ENCODE data around the gene LBHD2.

Gene LBHD2

GRCh38 chr14:103056322-103057027, 27.5 kb upstream of the LBHD2 start:
- H3K79me1 ChIP-seq (ENCODE audit: low read length): peaks cover 14% of the 10 kb centered on the region
- H3K27ac ChIP-seq (ENCODE audit: low read depth, low read length): peak overlapping the region; percentile 86
- no peaks in the 10 kb centered on the region for H3K9me3 ChIP-seq (ENCODE audit: insufficient read depth, low read depth, low read length)
- H3K14ac ChIP-seq (ENCODE audit: low read length): peak overlapping the region; percentile 99
- no peak overlapping the region for H2BK12ac ChIP-seq (ENCODE audit: low read length)
- H2AK5ac ChIP-seq (ENCODE audit: low read length): peak overlapping the region; percentile 100
- H4K8ac ChIP-seq (ENCODE audit: low read depth, low read length): peak overlapping the region; percentile 84
- H3K4me1 ChIP-seq (ENCODE audit: control insufficient read depth in 1 of 2, insufficient read depth in 2 of 2, low read length in 2 of 2): peaks cover 3 to 10% of the 10 kb centered on the region in 2 experiments
- H4K91ac ChIP-seq (ENCODE audit: low read depth, low read length): peak overlapping the region; percentile 82
- DNase-seq: no peak
- peak overlapping the region; percentile 99 for H4K12ac ChIP-seq (ENCODE audit: low read depth, low read length)
- H3K18ac ChIP-seq (ENCODE audit: low read length): peak overlapping the region; percentile 97
- H3K9ac ChIP-seq (ENCODE audit: low read length): peak overlapping the region; percentile 92
- no CpG with 5 or more reads among the region's 50 CpGs for WGBS (ENCODE audit: extremely low coverage, insufficient coverage, insufficient read length)
- H3K79me2 ChIP-seq (ENCODE audit: control insufficient read depth, insufficient read depth, low read length, poor library complexity): peaks cover 18% of the 10 kb centered on the region
- peak overlapping the region; percentile 88 for H2BK120ac ChIP-seq (ENCODE audit: insufficient read depth, low read length, poor library complexity)
- no peaks in the 10 kb centered on the region for H3K36me3 ChIP-seq (ENCODE audit: control insufficient read depth in 1 of 2, insufficient read depth in 2 of 2, low read length in 2 of 2)
- peak overlapping the region; percentile 78 for H3K4me2 ChIP-seq (ENCODE audit: low read length)
- H3K27me3 ChIP-seq (ENCODE audit: insufficient read depth, low read length): no peaks in the 10 kb centered on the region
- peak overlapping the region; percentile 100 for H3K4ac ChIP-seq (ENCODE audit: low read depth, low read length)
- H3K4me3 ChIP-seq (ENCODE audit: low read depth, low read length): peak overlapping the region; percentile 100
- peak overlapping the region; percentile 94 for H2AFZ ChIP-seq (ENCODE audit: insufficient read depth, low read length, poor library complexity)
- H2BK5ac ChIP-seq (ENCODE audit: low read depth, low read length, poor library complexity): peak overlapping the region; percentile 64
- H3K23ac ChIP-seq (ENCODE audit: low read length): no peak overlapping the region

DNA sequence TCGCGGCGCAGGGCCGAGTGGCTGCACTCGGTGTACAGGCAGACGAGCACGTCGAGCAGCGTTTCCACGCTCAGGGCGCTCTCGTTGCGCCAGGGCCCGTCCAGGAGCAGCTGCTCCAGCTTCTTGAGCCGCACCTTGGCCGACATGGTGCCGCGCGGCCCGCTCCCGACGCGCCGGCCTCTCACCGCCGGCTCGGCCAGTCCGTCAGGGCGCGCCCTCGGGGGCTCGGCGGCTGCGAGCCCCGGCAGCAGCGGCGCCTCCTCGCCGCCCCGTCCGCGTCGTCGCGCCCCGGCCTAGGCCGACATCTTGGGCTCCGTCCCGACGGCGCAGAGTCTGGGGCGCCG, 27.0 kb upstream of the LBHD2 start:
- H3K27ac ChIP-seq (ENCODE audit: low read depth, low read length): peak overlapping the region; percentile 86
- peak overlapping the region; percentile 99 for H3K14ac ChIP-seq (ENCODE audit: low read length)
- H2AK5ac ChIP-seq (ENCODE audit: low read length): peak overlapping the region; percentile 100

DNA sequence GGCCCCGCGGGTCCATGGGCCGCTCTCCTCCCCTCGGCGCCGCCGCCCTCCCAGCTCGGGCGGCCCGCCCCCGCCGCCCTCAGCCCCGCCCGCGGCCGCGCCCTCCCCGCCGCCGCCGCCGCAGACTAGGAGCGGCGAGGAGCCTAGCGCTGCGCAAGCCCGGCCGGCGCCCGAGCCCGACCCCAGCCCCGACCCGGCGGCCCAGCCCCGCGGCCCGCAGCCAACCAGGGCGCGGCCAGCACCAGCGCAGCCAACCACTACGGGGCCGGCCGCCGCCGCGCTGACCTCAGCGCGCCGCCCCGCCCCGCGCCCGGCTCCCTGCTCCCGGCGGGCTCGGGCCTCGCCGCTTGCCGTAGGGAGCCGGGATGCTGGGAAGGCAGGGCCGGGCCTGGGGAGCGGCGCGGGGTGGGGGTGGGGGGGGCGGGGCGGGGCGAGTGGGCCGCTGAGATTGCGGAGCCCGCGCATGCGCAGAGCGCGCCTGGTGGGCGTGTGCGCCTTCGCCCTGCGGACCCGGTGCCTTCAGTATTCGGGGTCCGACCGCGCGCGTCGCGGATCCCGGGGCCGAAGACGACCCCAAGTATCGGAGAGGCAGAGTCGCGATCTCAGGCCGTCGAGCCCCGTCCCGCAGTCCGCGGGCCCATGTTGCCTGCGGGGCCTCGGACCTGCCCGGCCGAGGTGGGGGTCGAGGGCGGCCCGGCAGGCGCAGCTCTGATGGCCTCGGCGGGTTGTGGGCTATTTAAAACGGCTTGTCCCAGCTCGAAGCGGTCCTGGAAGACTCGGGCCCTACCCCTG, 26.4 kb upstream of the LBHD2 start, which contains the start of gene CDC42BPB:
Gene CDC42BPB (minus strand): TSS at position 178 of the 792 bp plus-strand sequence. CDS start 376 bp downstream, outside the sequence.
- H3K27ac ChIP-seq (ENCODE audit: low read depth, low read length): peak within 1 kb of the TSS; percentile 86
- H4K12ac ChIP-seq (ENCODE audit: low read depth, low read length): peak within 1 kb of the TSS; percentile 99
- peak within 1 kb of the TSS; percentile 100 for H3K4me3 ChIP-seq (ENCODE audit: low read depth, low read length)
- H3K27me3 ChIP-seq (ENCODE audit: insufficient read depth, low read length): no peaks in the 10 kb centered on the region
- peak; percentile 90 to 95 for DNase-seq
- peak within 1 kb of the TSS; percentile 100 for H3K4ac ChIP-seq (ENCODE audit: low read depth, low read length)
- peak within 1 kb of the TSS; percentile 100 for H2AK5ac ChIP-seq (ENCODE audit: low read length)
- peak within 1 kb of the TSS; percentile 92 for H3K4me2 ChIP-seq (ENCODE audit: low read length)
- H4K91ac ChIP-seq (ENCODE audit: low read depth, low read length): peak within 1 kb of the TSS; percentile 82
- H3K9me3 ChIP-seq (ENCODE audit: insufficient read depth, low read depth, low read length): no peaks in the 10 kb centered on the region
- peak within 1 kb of the TSS; percentile 84 for H4K8ac ChIP-seq (ENCODE audit: low read depth, low read length)
- peaks cover 3 to 10% of the 10 kb centered on the region in 2 experiments for H3K4me1 ChIP-seq (ENCODE audit: control insufficient read depth in 1 of 2, insufficient read depth in 2 of 2, low read length in 2 of 2)
- H3K79me1 ChIP-seq (ENCODE audit: low read length): peaks cover 14% of the 10 kb centered on the region
- peak within 1 kb of the TSS; percentile 92 for H3K9ac ChIP-seq (ENCODE audit: low read length)
- no peaks in the 10 kb centered on the region for H3K36me3 ChIP-seq (ENCODE audit: control insufficient read depth in 1 of 2, insufficient read depth in 2 of 2, low read length in 2 of 2)
- no peak within 1 kb of the TSS for H2BK12ac ChIP-seq (ENCODE audit: low read length)
- peak within 1 kb of the TSS; percentile 99 for H3K14ac ChIP-seq (ENCODE audit: low read length)
- H3K23ac ChIP-seq (ENCODE audit: low read length): no peak within 1 kb of the TSS
- H3K18ac ChIP-seq (ENCODE audit: low read length): peak within 1 kb of the TSS; percentile 97
- peak within 1 kb of the TSS; percentile 64 for H2BK5ac ChIP-seq (ENCODE audit: low read depth, low read length, poor library complexity)
- H3K79me2 ChIP-seq (ENCODE audit: control insufficient read depth, insufficient read depth, low read length, poor library complexity): peaks cover 14% of the 10 kb centered on the region
- H2BK120ac ChIP-seq (ENCODE audit: insufficient read depth, low read length, poor library complexity): peak within 1 kb of the TSS; percentile 88
- H2AFZ ChIP-seq (ENCODE audit: insufficient read depth, low read length, poor library complexity): peak within 1 kb of the TSS; percentile 94
- no CpG with 5 or more reads among the region's 113 CpGs for WGBS (ENCODE audit: extremely low coverage, insufficient coverage, insufficient read length)

More for the DNA sequence above, 27.0 kb upstream of the LBHD2 start:
- Histone ChIP-seq H3K79me1 (ENCODE audit: low read length) (peaks cover 14% of the 10 kb centered on the region), H3K36me3 (ENCODE audit: control insufficient read depth in 1 of 2, insufficient read depth in 2 of 2, low read length in 2 of 2) (no peaks in the 10 kb centered on the region), H2BK12ac (ENCODE audit: low read length) (no peak overlapping the region), H4K91ac (ENCODE audit: low read depth, low read length) (peak overlapping the region; percentile 82), H3K27me3 (ENCODE audit: insufficient read depth, low read length) (no peaks in the 10 kb centered on the region), H2BK120ac (ENCODE audit: insufficient read depth, low read length, poor library complexity) (peak overlapping the region; percentile 88), H3K4me3 (ENCODE audit: low read depth, low read length) (peak overlapping the region; percentile 100), H3K4me1 (ENCODE audit: control insufficient read depth in 1 of 2, insufficient read depth in 2 of 2, low read length in 2 of 2) (peaks cover 3 to 10% of the 10 kb centered on the region in 2 experiments), H3K23ac (ENCODE audit: low read length) (no peak overlapping the region), H2AFZ (ENCODE audit: insufficient read depth, low read length, poor library complexity) (peak overlapping the region; percentile 94), H4K8ac (ENCODE audit: low read depth, low read length) (peak overlapping the region; percentile 84), H3K9me3 (ENCODE audit: insufficient read depth, low read depth, low read length) (no peaks in the 10 kb centered on the region), H3K4me2 (ENCODE audit: low read length) (peak overlapping the region; percentile 68), H2BK5ac (ENCODE audit: low read depth, low read length, poor library complexity) (peak overlapping the region; percentile 64), H3K9ac (ENCODE audit: low read length) (peak overlapping the region; percentile 92), H3K18ac (ENCODE audit: low read length) (peak overlapping the region; percentile 97), H4K12ac (ENCODE audit: low read depth, low read length) (peak overlapping the region; percentile 99), H3K4ac (ENCODE audit: low read depth, low read length) (peak overlapping the region; percentile 97), H3K79me2 (ENCODE audit: control insufficient read depth, insufficient read depth, low read length, poor library complexity) (peaks cover 16% of the 10 kb centered on the region)
- no CpG with 5 or more reads among the region's 53 CpGs for WGBS (ENCODE audit: extremely low coverage, insufficient coverage, insufficient read length)
- peak in 1 of 2 donors; percentile 54 for DNase-seq

DNA sequence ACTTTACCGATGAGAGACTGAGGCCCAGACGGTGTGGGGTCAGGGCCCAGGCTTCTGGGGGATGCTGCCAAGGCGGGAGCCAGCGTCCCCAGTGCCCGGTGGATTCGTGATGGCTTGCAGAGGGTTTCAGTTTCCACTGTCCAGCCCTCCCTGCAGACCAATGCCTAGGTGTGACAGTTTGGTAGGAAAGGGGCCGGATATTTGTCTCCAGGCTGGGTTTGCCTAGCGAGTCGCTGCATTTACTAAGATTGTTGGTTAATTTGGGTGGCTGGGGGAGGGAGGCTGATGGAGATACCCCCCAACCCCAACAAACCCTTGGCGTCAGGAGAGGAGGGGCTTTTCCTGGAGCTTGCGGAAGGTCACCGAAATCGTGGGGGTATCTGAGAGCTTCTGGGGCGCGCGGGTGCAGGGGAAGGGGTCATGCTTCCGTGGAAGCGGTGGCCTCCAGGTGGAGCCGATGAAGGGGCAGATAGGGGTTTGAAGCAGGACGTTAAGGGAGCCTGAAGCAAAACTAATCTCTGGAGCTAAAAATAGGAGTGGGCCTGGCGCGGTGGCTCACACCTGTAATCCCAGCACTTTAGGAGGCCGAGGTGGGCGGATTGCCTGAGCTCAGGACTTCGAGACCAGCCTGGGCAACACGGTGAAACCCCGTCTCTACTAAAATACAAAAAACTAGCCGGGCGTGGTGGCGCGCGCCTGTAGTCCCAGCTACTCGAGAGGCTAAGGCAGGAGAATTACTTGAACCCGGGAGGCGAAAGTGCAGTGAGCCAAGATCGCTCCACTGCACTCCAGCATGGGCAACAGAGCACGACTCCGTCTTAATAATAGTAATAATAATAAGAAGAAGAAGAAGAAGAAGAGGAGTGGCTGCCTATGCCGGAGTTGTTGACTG, 25.6 kb upstream of the LBHD2 start:
- peak overlapping the region; percentile 68 for H4K91ac ChIP-seq (ENCODE audit: low read depth, low read length)
- no peak for DNase-seq
- peaks cover 14% of the 10 kb centered on the region for H3K79me2 ChIP-seq (ENCODE audit: control insufficient read depth, insufficient read depth, low read length, poor library complexity)
- no peak overlapping the region for H2BK12ac ChIP-seq (ENCODE audit: low read length)
- peak overlapping the region; percentile 92 for H3K4me2 ChIP-seq (ENCODE audit: low read length)
- H3K9ac ChIP-seq (ENCODE audit: low read length): peak overlapping the region; percentile 84
- H3K79me1 ChIP-seq (ENCODE audit: low read length): peaks cover 14% of the 10 kb centered on the region
- H3K4ac ChIP-seq (ENCODE audit: low read depth, low read length): no peak overlapping the region
- no peaks in the 10 kb centered on the region for H3K27me3 ChIP-seq (ENCODE audit: insufficient read depth, low read length)
- WGBS (ENCODE audit: extremely low coverage, insufficient coverage, insufficient read length): no CpG with 5 or more reads among the region's 39 CpGs
- peak overlapping the region; percentile 47 for H3K14ac ChIP-seq (ENCODE audit: low read length)
- peak overlapping the region; percentile 93 for H3K4me3 ChIP-seq (ENCODE audit: low read depth, low read length)
- H3K4me1 ChIP-seq (ENCODE audit: control insufficient read depth in 1 of 2, insufficient read depth in 2 of 2, low read length in 2 of 2): peaks cover 3 to 10% of the 10 kb centered on the region in 2 experiments
- H3K36me3 ChIP-seq (ENCODE audit: control insufficient read depth in 1 of 2, insufficient read depth in 2 of 2, low read length in 2 of 2): no peaks in the 10 kb centered on the region
- no peak overlapping the region for H2BK5ac ChIP-seq (ENCODE audit: low read depth, low read length, poor library complexity)
- H2AFZ ChIP-seq (ENCODE audit: insufficient read depth, low read length, poor library complexity): peak overlapping the region; percentile 92
- peak overlapping the region; percentile 19 for H3K27ac ChIP-seq (ENCODE audit: low read depth, low read length)
- peak overlapping the region; percentile 40 for H2AK5ac ChIP-seq (ENCODE audit: low read length)
- H4K12ac ChIP-seq (ENCODE audit: low read depth, low read length): peak overlapping the region; percentile 66
- H3K18ac ChIP-seq (ENCODE audit: low read length): peak overlapping the region; percentile 3
- H3K9me3 ChIP-seq (ENCODE audit: insufficient read depth, low read depth, low read length): no peaks in the 10 kb centered on the region
- no peak overlapping the region for H3K23ac ChIP-seq (ENCODE audit: low read length)
- H2BK120ac ChIP-seq (ENCODE audit: insufficient read depth, low read length, poor library complexity): no peak overlapping the region
- peak overlapping the region; percentile 75 for H4K8ac ChIP-seq (ENCODE audit: low read depth, low read length)

Measured in trophoblast cell (in vitro differentiated cells and primary cell).